Measurements from ENCODE around the gene UHRF1.
A peak's percentile ranks its signal among the peaks of the same experiment; 100 is the strongest.

Gene UHRF1

DNA sequence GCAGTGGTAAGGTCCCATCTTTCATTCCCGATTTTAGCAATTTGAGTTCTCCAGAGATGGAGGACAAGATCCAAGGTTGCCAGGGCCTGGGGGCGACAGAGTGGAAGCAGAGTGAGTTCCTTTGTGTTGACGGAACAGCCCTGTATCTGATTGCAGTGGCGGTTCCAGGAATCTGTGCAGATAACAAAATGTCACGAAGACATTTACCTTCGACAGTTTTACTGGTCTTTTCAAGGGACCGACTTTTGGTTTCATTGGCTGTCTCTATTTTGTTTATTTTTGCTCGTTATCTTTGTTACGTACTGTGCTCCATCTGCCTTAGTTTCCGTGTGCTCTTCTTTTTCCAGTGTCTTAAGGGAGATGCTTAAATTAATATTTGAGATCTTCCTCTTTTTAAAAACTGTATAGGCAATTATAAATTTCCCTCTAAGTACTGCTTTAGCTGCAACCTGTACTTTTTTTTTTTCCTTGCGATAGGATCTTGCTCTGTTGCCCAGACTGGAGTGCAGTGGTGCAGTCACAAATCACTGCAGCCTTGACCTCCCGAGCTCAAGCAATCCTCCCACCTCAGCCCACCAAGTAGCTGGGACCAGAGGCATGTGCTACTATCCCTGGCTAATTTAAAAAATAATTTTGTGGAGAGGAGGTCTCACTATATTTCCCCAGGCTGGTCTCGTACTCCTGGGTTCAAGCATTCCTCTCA is 82.8 kb downstream of the UHRF1 start:
- no peak for DNase-seq

- DNase-seq, result no peak
Measured at GRCh38 chr19:4993683-4994082, 84.4 kb downstream of the UHRF1 start.

- DNase-seq, result no peak
Measured at GRCh38 chr19:4996701-4997100, 87.4 kb downstream of the UHRF1 start.

- no peak for DNase-seq
Measured at GRCh38 chr19:4997297-4997696, 88.0 kb downstream of the UHRF1 start.

- no peak for DNase-seq
Measured at GRCh38 chr19:5000120-5000611, 90.9 kb downstream of the UHRF1 start.

GRCh38 chr19:5001615-5002014 is 92.3 kb downstream of the UHRF1 start:
- DNase-seq, result no peak

DNA sequence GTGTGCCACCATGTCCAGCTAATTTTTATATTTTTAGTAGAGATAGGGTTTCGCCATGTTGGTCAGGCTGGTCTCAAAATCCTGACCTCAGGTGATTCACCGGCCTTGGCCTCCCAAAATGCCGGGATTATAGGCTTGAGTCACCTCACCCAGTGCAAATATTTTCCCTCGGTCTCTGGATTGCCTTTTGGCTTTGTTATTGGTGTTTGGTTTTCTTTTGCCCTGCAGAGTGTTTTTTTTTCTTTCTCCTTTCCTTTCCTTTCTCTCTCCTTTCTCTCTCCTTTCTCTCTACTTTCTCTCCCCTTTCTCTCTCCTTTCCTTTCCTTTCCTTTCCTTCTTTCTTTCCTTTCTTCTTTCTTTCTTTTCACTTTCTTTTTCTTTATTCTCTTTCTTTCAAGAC is 92.8 kb downstream of the UHRF1 start:
- peak; percentile 31 for DNase-seq

DNA sequence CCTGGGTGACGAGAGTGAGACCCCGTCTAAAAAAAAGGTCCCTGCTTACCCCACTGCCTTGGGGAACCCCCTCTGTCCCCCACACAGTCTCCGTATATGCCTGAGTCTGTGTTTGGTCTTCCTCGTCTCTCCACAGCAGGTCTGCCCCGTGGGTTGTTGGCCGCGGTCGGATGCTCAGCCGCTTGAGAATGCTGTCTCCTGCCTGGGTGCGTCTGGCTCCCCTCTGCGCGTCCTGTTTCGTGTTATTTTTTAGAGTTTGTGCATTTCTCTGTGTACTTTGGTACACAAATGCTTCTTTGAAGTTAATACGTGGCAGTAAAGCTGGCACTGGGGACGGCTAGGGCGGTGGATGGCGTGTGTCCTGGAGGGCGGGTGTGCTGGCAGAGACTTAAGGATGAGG is 94.5 kb downstream of the UHRF1 start:
- DNase-seq, result no peak

GRCh38 chr19:5005096-5005495 is 95.8 kb downstream of the UHRF1 start:
- no peak for DNase-seq

DNA sequence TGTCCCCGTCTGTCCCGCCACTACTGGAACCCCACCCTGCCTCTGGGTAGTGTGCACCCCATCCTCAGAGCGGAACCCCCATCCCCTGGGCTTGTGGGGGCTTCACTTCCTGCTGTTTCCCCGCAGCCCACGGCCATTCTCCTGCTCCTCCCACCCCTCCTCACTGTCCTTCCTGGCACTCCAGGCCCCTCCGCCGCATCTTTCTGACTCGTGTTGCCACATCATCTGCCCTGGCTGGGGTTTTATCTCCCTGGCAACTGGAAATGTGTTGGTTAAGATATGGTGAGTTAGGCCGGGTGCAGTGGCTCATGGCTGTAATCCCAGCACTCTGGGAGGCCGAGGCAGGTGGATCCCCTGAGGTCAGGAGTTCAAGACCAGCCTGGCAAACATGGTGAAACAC is 96.9 kb downstream of the UHRF1 start:
- no peak for DNase-seq

DNA sequence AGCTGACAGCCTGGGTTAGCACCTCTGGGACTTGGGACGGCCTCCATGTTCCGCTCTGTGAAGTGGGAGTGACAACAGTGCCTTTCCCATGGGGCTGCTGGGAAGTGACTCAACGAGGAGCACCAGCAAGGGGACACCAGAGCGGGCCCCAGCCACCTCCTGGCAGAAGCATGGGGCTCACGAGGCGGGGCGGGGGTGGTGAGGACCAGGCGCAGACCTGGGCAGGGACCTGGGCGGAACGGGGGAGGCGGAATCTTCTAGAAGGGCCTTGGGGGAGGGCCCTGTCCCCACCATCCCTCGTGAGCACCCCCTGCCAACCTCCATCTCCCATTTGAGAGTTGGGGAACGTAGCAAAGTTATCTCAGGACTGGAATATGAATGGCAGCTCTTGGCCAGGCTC is 97.5 kb downstream of the UHRF1 start:
- no peak for DNase-seq
